NCI-H2196 (cell line): ENCODE measurements around the gene TET2.
"Not testable (repeated sequence)": the region's sequence is repeated elsewhere in the genome, so short reads cannot be mapped to it uniquely, and the experiment has no call there.

Experiments
- DNase-seq: peaks from one replicate; lab custom pipeline; 2025; ENCODE audit not compliant: unreplicated experiment; lab: John Stamatoyannopoulos, UW

TET2 gene

GRCh38 chr4:105283501-105283900 lies 136.8 kb downstream of the TET2 start:
- DNase-seq = no peak

- no peak for DNase-seq
These were observed 141.4 kb downstream of the TET2 start for GRCh38 chr4:105288121-105288520.

- no peak for DNase-seq
These were observed 145.2 kb downstream of the TET2 start for GRCh38 chr4:105291925-105292324.

- DNase-seq = no peak
These were observed 146.7 kb downstream of the TET2 start for GRCh38 chr4:105293360-105293759.

- no peak for DNase-seq
These were observed 150.0 kb downstream of the TET2 start for GRCh38 chr4:105296672-105297071.

DNA sequence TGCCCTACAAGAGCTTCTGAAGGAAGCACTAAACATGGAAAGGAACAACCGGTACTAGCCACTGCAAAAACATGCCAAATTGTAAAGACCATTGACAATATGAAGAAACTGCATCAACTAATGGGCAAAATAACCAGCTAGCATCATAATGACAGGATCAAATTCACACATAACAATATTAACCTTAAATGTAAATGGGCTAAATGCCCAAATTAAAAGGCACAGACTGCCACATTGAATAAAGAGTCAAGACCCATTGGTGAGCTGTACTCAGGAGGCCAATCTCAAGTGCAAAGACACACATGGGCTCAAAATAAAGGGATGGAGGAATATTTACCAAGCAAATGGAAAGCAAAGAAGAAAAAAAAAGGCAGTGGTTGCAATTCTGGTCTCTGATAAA lies 152.4 kb downstream of the TET2 start:
- not testable (repeated sequence) for DNase-seq

GRCh38 chr4:105304085-105304484 lies 157.4 kb downstream of the TET2 start:
- no peak for DNase-seq

DNA sequence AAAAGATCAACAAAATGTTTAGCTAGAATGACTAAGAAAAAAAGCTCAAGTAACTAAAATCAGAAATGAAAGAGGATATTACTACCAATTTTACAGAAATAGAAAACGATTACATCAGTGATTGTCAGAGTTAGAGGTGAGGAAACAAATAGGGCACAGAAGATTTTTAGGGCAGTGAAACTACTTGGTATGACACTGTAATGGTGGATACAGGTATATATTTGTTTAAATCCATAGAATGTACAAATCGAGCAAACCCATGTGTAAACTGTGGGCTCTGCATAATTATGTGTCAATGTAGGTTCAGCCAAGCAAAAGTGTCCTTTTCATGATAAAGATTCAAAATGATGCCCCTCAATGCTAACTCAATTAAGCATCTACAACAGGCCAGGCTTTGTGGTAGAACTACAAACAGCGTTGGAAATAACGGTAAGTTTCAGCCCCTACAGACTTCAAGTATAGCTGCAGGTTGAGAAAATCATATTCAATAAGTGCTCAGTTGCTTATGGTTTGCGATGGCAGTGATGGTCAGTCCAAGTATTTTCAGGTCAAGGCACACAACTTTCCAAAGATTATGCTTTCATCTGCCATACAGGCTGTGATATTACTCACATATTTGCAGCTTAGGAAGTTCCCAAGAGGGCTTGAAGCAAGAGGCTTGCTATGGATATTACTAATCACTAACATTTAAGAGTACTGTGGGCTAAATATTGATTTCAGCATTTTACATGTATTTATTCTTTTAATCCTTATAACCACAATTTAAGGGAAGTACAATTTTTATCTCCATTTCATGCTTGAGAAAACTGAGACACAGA lies 158.6 kb downstream of the TET2 start:
- DNase-seq = no peak

GRCh38 chr4:105306158-105306781 lies 159.6 kb downstream of the TET2 start:
- no peak for DNase-seq

GRCh38 chr4:105306820-105307219 lies 160.1 kb downstream of the TET2 start:
- no peak for DNase-seq

DNA sequence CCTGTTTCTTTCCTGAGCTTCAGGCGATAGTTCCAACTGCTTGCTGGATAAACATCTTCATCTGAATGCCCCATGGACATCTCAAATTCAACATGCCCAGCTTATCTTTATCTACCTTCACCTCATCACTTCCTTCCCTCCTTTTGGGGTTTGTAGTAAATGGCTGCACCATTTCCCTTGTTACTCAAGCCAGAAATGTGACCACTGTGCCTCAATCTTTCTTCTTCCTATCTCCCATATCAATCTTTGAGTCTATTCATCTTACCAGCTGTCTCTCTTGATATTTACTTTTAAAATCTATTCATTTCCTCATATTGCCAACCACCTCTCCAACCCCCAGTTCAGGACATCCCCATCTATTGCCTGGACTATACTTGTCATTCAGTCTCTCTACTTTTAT lies 171.8 kb downstream of the TET2 start:
- DNase-seq = no peak

DNA sequence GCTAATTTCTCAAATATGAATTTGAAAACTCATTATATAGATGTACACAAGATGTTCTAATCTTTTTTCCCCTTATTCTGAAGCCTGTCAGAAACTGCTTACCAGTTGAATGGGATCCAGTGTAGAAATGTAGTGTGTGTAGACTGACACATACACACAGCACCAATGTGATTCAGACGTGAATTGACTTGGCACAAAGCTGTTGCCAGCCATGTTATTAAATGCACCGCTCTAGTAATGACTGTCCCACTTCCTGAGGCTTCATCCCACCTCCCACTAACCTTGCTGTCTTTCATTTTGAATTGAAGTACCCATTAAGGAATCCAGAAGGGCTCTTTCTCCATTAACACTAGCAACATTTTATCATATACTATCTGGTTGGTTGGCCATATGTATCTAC lies 180.5 kb downstream of the TET2 start:
- no peak for DNase-seq

- no peak for DNase-seq
These were observed 181.3 kb downstream of the TET2 start for GRCh38 chr4:105327956-105328355.

DNA sequence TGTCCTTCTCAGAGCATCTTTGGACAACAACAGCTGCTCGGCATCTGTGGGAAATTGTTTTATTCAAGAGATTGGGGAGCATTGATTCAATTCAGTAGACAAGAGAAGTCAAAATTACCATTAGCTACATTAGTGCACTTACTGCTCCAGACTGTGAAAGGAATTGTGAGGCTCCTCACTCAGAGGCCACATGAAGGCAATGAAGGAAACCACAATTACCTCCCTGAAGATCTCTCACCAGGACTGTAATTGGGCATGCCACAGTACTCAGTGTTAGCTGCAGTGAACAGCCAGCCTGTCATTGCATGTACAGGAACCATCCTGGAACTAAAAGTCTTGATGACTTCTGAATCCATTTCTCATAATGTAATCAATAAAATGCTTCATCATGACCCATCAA lies 182.4 kb downstream of the TET2 start:
- DNase-seq = no peak
